HepG2 (cell line): ENCODE measurements around the gene RAPGEF5.

Source experiments
- AGO1 ChIP-seq: fragments of 200-400 bp; formaldehyde crosslinking; IDR thresholded peaks from 2 replicates; pipeline ENCODE4 v1.6.1; 2017; ENCODE audit warnings: mild to moderate bottlenecking, low read depth, low read length, moderate library complexity; ENCODE audit not compliant: poor library complexity, severe bottlenecking
- CHD2 ChIP-seq: IDR thresholded peaks from 2 replicates; pipeline ENCODE4 v1.6.1; 2011; ENCODE audit warnings: low read depth, low read length, improper control_type of control experiment
- CREB1 ChIP-seq, 2 experiments: fragments of 450-650 bp in 1 of 2; IDR thresholded peaks; 2 replicates each; pipeline ENCODE4 v1.6.1; 2016 to 2017; ENCODE audit warnings: control low read depth in 1 of 2, mild to moderate bottlenecking in 1 of 2, missing compliant biosample characterization in 1 of 2, missing genetic modification characterization in 1 of 2
- CREM ChIP-seq, 2 experiments: sonication (generic) in 1 of 2; formaldehyde crosslinking in 1 of 2; IDR thresholded peaks; 2 replicates each; pipeline versions ENCODE4 v1.4.0 to v1.6.1; 2016 to 2020; ENCODE audit warnings: antibody characterized with exemption in 1 of 2, mild to moderate bottlenecking in 1 of 2, missing genetic modification reagents in 1 of 2
- GATAD2A ChIP-seq: IDR thresholded peaks from 2 replicates; pipeline ENCODE4 v1.6.1; 2016
- MYC ChIP-seq: sonication (generic); formaldehyde crosslinking; IDR thresholded peaks from 2 replicates; pipeline ENCODE4 v1.9.0; 2021; ENCODE audit warnings: missing genetic modification reagents, borderline replicate concordance
- NCOA1 ChIP-seq: sonication (generic); formaldehyde crosslinking; IDR thresholded peaks from 2 replicates; pipeline ENCODE4 v1.9.0; 2021; ENCODE audit warnings: missing genetic modification reagents
- SETDB1 ChIP-seq: sonication (generic); formaldehyde crosslinking; IDR thresholded peaks from 2 replicates; pipeline ENCODE4 v1.5.1; 2020; ENCODE audit warnings: missing genetic modification reagents, mild to moderate bottlenecking, borderline replicate concordance
- ZFP36 ChIP-seq: fragments of 150-350 bp; IDR thresholded peaks from 2 replicates; pipeline ENCODE4 v1.6.1; 2018; ENCODE audit warnings: borderline replicate concordance, low read length, low read depth; ENCODE audit not compliant: partially characterized antibody
- ZNF292 ChIP-seq: sonication (generic); formaldehyde crosslinking; IDR thresholded peaks from 2 replicates; pipeline ENCODE4 v1.8.1; 2022; ENCODE audit warnings: mild to moderate bottlenecking, low read depth, missing genetic modification reagents, borderline replicate concordance
- TF ChIP-seq, protein P1 (sequence below): sonication (generic); formaldehyde crosslinking; IDR thresholded peaks from 2 replicates; pipeline ENCODE4 v1.5.0; 2020; ENCODE audit warnings: mild to moderate bottlenecking, missing genetic modification reagents, moderate library complexity
- TF ChIP-seq, protein P2 (sequence below), 2 experiments: sonication (generic) in 1 of 2; formaldehyde crosslinking in 1 of 2; IDR thresholded peaks; 2 replicates each; pipeline versions ENCODE4 v1.4.0 to v1.6.1; 2018 to 2020; ENCODE audit warnings: missing genetic modification reagents in 2 of 2, borderline replicate concordance in 1 of 2, low read depth in 1 of 2, mild to moderate bottlenecking in 1 of 2, missing biosample characterization in 1 of 2
- TF ChIP-seq, protein P3 (sequence below), 2 experiments: IDR thresholded peaks; 2 replicates each; pipeline ENCODE4 v1.6.1; 2011 to 2012; ENCODE audit warnings: low read length in 2 of 2, borderline replicate concordance in 1 of 2, low read depth in 1 of 2, mild to moderate bottlenecking in 1 of 2, moderate library complexity in 1 of 2

DNA sequence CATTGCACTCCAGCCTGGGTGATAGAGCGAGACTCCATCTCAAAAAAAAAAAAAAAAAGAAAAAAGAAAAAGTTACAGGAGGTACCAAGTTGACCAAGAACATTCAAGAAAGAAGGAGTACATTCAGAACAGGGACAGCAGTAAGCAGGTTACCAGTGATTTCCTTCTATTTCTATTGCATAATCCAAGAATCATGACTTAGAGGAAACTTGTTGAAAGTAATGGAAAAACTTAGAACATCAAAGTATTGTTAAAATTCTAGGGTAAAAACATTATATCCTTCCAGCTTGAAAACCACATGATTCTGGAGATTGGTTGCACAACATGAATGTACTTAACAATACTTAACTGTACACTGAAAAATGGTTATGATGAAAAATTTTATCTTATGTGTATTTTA lies 25.2 kb downstream of the RAPGEF5 start:
- TF ChIP-seq, protein P1, sequence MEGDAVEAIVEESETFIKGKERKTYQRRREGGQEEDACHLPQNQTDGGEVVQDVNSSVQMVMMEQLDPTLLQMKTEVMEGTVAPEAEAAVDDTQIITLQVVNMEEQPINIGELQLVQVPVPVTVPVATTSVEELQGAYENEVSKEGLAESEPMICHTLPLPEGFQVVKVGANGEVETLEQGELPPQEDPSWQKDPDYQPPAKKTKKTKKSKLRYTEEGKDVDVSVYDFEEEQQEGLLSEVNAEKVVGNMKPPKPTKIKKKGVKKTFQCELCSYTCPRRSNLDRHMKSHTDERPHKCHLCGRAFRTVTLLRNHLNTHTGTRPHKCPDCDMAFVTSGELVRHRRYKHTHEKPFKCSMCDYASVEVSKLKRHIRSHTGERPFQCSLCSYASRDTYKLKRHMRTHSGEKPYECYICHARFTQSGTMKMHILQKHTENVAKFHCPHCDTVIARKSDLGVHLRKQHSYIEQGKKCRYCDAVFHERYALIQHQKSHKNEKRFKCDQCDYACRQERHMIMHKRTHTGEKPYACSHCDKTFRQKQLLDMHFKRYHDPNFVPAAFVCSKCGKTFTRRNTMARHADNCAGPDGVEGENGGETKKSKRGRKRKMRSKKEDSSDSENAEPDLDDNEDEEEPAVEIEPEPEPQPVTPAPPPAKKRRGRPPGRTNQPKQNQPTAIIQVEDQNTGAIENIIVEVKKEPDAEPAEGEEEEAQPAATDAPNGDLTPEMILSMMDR = no peak
- no peak for TF ChIP-seq AGO1
- TF ChIP-seq CHD2 = no peak
- TF ChIP-seq CREB1 (IDR thresholded peaks at IDR 0.05) = no peak
- no peak for TF ChIP-seq CREB1 (CRISPR knock-in tag; IDR thresholded peaks at IDR 0.05)
- TF ChIP-seq NCOA1 (CRISPR knock-in tag) = no peak
- TF ChIP-seq, protein P2, sequence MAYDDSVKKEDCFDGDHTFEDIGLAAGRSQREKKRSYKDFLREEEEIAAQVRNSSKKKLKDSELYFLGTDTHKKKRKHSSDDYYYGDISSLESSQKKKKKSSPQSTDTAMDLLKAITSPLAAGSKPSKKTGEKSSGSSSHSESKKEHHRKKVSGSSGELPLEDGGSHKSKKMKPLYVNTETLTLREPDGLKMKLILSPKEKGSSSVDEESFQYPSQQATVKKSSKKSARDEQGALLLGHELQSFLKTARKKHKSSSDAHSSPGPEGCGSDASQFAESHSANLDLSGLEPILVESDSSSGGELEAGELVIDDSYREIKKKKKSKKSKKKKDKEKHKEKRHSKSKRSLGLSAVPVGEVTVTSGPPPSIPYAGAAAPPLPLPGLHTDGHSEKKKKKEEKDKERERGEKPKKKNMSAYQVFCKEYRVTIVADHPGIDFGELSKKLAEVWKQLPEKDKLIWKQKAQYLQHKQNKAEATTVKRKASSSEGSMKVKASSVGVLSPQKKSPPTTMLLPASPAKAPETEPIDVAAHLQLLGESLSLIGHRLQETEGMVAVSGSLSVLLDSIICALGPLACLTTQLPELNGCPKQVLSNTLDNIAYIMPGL (CRISPR knock-in tag; IDR thresholded peaks at IDR 0.05; ENCODE audit: borderline replicate concordance in 1 of 2, low read depth in 1 of 2) = no peak
- TF ChIP-seq ZNF292 (CRISPR knock-in tag) = no peak
- no peak for TF ChIP-seq ZFP36
- no peak for TF ChIP-seq GATAD2A
- TF ChIP-seq CREM (IDR thresholded peaks at IDR 0.05) = no peak
- no peak for TF ChIP-seq CREM (CRISPR knock-in tag; IDR thresholded peaks at IDR 0.05)
- no peak for TF ChIP-seq MYC (CRISPR knock-in tag)
- TF ChIP-seq, protein P3, sequence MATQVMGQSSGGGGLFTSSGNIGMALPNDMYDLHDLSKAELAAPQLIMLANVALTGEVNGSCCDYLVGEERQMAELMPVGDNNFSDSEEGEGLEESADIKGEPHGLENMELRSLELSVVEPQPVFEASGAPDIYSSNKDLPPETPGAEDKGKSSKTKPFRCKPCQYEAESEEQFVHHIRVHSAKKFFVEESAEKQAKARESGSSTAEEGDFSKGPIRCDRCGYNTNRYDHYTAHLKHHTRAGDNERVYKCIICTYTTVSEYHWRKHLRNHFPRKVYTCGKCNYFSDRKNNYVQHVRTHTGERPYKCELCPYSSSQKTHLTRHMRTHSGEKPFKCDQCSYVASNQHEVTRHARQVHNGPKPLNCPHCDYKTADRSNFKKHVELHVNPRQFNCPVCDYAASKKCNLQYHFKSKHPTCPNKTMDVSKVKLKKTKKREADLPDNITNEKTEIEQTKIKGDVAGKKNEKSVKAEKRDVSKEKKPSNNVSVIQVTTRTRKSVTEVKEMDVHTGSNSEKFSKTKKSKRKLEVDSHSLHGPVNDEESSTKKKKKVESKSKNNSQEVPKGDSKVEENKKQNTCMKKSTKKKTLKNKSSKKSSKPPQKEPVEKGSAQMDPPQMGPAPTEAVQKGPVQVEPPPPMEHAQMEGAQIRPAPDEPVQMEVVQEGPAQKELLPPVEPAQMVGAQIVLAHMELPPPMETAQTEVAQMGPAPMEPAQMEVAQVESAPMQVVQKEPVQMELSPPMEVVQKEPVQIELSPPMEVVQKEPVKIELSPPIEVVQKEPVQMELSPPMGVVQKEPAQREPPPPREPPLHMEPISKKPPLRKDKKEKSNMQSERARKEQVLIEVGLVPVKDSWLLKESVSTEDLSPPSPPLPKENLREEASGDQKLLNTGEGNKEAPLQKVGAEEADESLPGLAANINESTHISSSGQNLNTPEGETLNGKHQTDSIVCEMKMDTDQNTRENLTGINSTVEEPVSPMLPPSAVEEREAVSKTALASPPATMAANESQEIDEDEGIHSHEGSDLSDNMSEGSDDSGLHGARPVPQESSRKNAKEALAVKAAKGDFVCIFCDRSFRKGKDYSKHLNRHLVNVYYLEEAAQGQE (IDR thresholded peaks at IDR 0.05; ENCODE audit: borderline replicate concordance in 1 of 2, low read depth in 1 of 2, low read length in 2 of 2) = no peak
- TF ChIP-seq SETDB1 = no peak
